ENCODE data around the gene ABCC2. TPM values are rescaled to one million over a fixed set of nuclear protein-coding genes. Genes with fewer than 3 reads are reported as not detected.

ABCC2 gene
- total and polyA plus RNA-seq, 11 donors, result 0.08 to 0.72 (median 0.20) TPM; not detected in 1

DNA sequence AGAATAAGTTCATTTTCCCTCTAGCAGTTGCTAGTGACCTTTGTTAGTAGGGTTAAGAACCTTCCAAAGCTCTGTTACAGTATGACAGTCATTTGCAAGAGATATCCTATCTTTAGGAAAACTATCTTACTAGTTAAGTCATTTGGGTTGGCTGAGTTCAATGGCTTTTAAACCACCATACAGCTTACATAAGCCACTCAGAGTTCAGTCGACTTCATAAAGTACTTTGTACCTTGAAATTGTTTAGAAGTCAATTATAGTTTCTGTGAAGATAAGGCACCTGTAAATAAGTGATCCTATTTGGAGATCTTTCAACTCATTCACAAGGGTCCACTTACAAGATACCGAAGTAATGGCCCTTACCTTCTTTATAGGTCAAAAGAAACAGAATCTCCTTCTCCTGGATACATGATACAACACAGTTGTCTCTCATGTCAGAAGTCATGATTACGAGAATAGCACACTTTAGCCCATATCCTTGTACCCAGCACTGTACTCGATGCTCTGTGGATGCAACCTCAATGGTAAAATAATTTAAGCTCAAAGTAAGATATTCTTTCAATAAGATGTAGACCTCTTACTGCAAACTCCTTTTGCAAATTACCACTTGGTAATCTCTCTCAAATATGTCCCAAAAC is 11.9 kb upstream of the ABCC2 start:
- TF ChIP-seq, protein P1, sequence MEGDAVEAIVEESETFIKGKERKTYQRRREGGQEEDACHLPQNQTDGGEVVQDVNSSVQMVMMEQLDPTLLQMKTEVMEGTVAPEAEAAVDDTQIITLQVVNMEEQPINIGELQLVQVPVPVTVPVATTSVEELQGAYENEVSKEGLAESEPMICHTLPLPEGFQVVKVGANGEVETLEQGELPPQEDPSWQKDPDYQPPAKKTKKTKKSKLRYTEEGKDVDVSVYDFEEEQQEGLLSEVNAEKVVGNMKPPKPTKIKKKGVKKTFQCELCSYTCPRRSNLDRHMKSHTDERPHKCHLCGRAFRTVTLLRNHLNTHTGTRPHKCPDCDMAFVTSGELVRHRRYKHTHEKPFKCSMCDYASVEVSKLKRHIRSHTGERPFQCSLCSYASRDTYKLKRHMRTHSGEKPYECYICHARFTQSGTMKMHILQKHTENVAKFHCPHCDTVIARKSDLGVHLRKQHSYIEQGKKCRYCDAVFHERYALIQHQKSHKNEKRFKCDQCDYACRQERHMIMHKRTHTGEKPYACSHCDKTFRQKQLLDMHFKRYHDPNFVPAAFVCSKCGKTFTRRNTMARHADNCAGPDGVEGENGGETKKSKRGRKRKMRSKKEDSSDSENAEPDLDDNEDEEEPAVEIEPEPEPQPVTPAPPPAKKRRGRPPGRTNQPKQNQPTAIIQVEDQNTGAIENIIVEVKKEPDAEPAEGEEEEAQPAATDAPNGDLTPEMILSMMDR (IDR thresholded peaks at IDR 0.05), result no peak
- WGBS, 4 donors, result 71 to 83% (median 75%) methylated on average over 4 of the region's 4 CpGs
- intact Hi-C loops (cut with DNase I), result no loop called here

DNA sequence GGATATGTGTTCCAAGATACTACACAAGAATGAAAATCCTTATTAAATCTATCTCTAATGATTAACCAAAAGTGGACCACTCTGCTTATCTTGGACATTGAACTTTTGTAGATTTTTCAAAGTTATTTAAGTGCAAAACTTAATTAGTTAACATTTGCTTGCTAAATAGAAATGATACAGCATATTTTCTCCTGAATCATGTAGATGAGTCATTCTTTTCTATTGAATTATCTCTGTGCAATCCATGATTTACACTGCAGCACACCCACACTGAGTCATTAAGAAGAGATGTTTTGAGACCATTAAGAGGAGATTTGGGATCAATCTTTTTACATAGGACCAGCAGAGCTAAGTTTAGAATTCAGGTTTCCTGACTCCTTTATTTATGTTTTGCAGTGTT is 6.6 kb upstream of the ABCC2 start:
- H3K4me1 ChIP-seq, result peaks cover 0 to 22% (median 0%) of the 10 kb centered on the region in 12 donors
- H3K4me3 ChIP-seq, result no peak overlapping the region
- intact Hi-C loops (cut with DNase I), result no loop called here
- no peak for DNase-seq
- peak overlapping the region in 1 of 12 donors; percentile 37 for H3K27ac ChIP-seq
- no peaks in the 10 kb centered on the region for H3K27me3 ChIP-seq
- peaks cover 0 to 4% (median 0%) of the 10 kb centered on the region in 12 donors for H3K9me3 ChIP-seq
- no peak for ATAC-seq
- TF ChIP-seq, protein P1 (IDR thresholded peaks at IDR 0.05), result no peak
- TF ChIP-seq POLR2A (IDR thresholded peaks at IDR 0.05), result no peak
- no peaks in the 10 kb centered on the region for H3K36me3 ChIP-seq

More for the DNA sequence above, 11.9 kb upstream of the ABCC2 start:
- Histone ChIP-seq H3K27me3 (no peaks in the 10 kb centered on the region), H3K27ac (no peak overlapping the region), H3K36me3 (no peaks in the 10 kb centered on the region), H3K9me3 (no peaks in the 10 kb centered on the region), H3K4me1 (no peaks in the 10 kb centered on the region), H3K4me3 (no peak overlapping the region)
- DNase-seq (no peak), ATAC-seq (no peak)

DNA sequence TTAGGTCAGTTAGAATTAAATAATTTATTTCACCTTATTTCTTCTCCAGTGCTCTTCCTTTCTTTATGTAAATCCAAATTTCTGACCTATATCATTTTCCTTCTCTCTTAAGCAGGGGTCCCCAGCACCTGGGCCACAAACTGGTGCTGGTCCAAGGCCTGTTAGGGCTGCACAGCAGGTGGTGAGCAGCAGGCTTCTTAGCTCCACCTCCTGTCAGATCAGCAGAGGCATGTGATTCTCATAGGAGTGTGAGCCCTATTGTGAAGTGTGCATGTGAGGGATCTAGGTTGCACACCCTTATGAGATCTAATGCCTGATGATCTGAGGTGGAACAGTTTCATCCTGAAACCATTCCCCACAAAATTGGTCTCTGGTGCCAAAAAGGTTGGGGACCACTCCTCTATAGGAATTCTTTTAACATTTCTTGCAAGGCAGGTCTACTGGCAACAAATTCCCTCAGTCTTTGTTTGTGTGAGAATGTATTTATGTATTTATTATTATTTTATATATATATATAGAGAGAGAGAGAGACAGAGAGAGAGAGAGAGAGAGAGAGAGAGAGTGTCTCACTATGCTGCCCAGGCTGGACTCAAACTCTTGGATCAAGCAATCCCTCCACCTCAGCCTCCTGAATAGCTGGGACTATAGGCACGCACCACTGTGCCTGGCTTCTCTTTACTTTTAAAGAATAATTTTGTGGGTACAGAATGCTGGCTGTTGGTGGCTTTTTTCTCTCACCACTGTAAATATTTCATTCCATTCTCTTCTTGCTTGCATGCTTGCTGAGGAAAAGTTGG is 4.3 kb upstream of the ABCC2 start:
- Histone ChIP-seq H3K9me3 (peaks cover 0 to 4% (median 0%) of the 10 kb centered on the region in 12 donors), H3K27ac (no peak overlapping the region), H3K4me3 (no peak overlapping the region), H3K4me1 (peaks cover 0 to 22% (median 0%) of the 10 kb centered on the region in 12 donors), H3K27me3 (no peaks in the 10 kb centered on the region), H3K36me3 (no peaks in the 10 kb centered on the region)
- TF ChIP-seq, protein P1 (IDR thresholded peaks at IDR 0.05), result no peak
- no peak for TF ChIP-seq POLR2A (IDR thresholded peaks at IDR 0.05)
- ATAC-seq (no peak), DNase-seq (no peak)
- intact Hi-C loops (cut with DNase I), result no loop called here
- WGBS, 4 donors, result 88 to 100% (median 95%) methylated on average over 1 of the region's 1 CpG

DNA sequence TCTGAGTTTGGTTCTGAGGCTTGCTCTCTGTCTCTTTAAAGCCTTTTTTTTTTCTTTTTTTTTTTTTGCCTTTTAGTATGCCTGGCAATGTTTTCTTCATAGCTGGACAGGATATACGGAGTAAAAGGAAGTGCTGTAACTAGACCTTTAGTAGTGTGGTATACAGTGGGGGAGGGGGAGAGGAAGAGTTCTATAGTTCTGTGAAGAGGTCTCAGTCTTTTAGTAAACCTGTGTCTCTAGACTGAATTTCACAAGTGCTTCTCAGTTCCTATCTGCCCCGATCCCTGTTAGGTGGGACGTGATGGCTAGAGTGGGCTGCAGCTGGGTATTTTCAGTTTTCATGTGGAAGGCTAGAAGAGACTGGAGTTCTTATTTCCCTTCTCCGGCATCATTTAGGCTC is 3.1 kb upstream of the ABCC2 start:
- DNase-seq, result peak in 1 of 5 donors; percentile 7
- Histone ChIP-seq H3K9me3 (peaks cover 0 to 4% (median 0%) of the 10 kb centered on the region in 12 donors), H3K4me3 (no peak overlapping the region), H3K27ac (peak overlapping the region in 5 of 12 donors; percentile 35 to 66 (median 58)), H3K4me1 (peaks cover 0 to 22% (median 0%) of the 10 kb centered on the region in 12 donors), H3K27me3 (no peaks in the 10 kb centered on the region), H3K36me3 (no peaks in the 10 kb centered on the region)
- intact Hi-C loops (cut with DNase I), result no loop called here
- peak in 2 of 4 donors; percentile 65 to 76 for ATAC-seq
- TF ChIP-seq, protein P1 (IDR thresholded peaks at IDR 0.05), result no peak
- TF ChIP-seq POLR2A (IDR thresholded peaks at IDR 0.05), result no peak
- WGBS, 4 donors, result 26 to 37% (median 34%) methylated on average over 4 of the region's 4 CpGs
